ENCODE measurements around the gene PDIA5. TPM values are rescaled to one million over a fixed set of nuclear protein-coding genes. Genes with fewer than 3 reads are reported as not detected.

Gene PDIA5
- total RNA-seq, 1 experiment from 2014 or later, result 24.3 TPM

DNA sequence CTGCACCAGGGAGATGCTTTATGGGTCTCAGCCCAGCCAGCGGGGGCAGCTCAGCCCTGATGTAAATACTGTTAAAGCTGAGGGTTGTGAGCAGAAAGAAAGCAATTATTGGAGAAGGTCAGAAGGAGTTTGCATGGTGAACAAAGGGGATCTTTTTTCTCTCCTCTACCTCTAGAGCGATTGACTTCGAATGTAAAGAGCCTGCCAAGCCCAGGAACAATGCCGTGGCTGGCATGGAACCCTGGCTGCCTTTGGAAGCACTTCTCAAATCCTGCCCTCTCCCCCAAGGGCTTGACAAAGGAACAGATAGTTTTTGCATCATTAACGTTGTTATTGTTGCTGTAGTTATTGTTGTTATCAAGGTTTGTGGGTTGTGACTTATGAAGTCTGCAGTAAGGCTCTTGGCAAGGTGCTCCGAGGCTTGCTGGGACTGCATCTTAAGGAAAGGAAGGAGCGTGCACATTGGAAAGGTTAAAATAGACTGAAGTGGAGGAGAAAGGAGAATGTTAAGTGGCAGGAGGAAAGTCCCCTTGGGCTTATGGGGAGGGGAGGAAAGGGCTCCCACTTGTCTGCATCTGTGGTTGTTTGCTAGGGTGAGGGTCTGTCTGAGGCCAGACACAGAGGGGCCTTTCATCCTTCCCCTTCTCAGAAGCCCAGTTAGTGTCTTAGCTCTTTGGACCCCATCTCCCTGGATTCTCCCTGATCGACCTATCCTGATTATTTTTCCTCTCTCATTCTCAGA is 16.7 kb downstream of the PDIA5 start:
- TF ChIP-seq, protein P1, sequence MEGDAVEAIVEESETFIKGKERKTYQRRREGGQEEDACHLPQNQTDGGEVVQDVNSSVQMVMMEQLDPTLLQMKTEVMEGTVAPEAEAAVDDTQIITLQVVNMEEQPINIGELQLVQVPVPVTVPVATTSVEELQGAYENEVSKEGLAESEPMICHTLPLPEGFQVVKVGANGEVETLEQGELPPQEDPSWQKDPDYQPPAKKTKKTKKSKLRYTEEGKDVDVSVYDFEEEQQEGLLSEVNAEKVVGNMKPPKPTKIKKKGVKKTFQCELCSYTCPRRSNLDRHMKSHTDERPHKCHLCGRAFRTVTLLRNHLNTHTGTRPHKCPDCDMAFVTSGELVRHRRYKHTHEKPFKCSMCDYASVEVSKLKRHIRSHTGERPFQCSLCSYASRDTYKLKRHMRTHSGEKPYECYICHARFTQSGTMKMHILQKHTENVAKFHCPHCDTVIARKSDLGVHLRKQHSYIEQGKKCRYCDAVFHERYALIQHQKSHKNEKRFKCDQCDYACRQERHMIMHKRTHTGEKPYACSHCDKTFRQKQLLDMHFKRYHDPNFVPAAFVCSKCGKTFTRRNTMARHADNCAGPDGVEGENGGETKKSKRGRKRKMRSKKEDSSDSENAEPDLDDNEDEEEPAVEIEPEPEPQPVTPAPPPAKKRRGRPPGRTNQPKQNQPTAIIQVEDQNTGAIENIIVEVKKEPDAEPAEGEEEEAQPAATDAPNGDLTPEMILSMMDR (conservative IDR thresholded peaks at IDR 0.05), result no peak
- no CpG with 5 or more reads among the region's 8 CpGs for WGBS (ENCODE audit: extremely low coverage, insufficient read length, low lambda C conversion rate)
- no peaks in the 10 kb centered on the region for H3K23me2 ChIP-seq (ENCODE audit: insufficient read length, low read depth, low read length, poor library complexity, severe bottlenecking)
- Mint-ChIP-seq H3K9me3 (no peaks in the 10 kb centered on the region), H3K36me3 (ENCODE audit: insufficient read depth in 1 of 3, low read depth in 3 of 3) (no peaks in the 10 kb centered on the region), H3K4me3 (no peak overlapping the region; a peak in 1 of 5 replicates), H3K27me3 (ENCODE audit: low read depth) (no peaks in the 10 kb centered on the region; the same call in 1 of the 2 replicates), H3K27ac (peak overlapping the region in 2 of 3 experiments; percentile 33 to 80; a peak in 3 of 7 replicates), H3K4me1 (peaks cover 67 to 68% of the 10 kb centered on the region in 2 experiments)
- no peak overlapping the region for H3K9ac ChIP-seq (ENCODE audit: extremely low read depth, insufficient read length, low read length)
- H3K4me1 ChIP-seq (ENCODE audit: insufficient read depth, low read length), result peaks cover 17% of the 10 kb centered on the region
- H3K79me2 ChIP-seq (ENCODE audit: insufficient read depth, low read length), result peaks cover 16% of the 10 kb centered on the region; the same call in 1 of the 2 replicates
- H3K23ac ChIP-seq (ENCODE audit: insufficient read length, low read depth, low read length), result no peak overlapping the region
- H4K5ac ChIP-seq (ENCODE audit: insufficient read length, low read depth, low read length), result no peak overlapping the region
- no peak overlapping the region for H4K8ac ChIP-seq (replicated peaks; ENCODE audit: insufficient read length, low read depth, low read length)
- H3K27ac ChIP-seq (ENCODE audit: insufficient read length, low read depth, low read length), result no peak overlapping the region
- H3T11ph ChIP-seq (ENCODE audit: low read length), result no peak overlapping the region
- H3K18ac ChIP-seq (ENCODE audit: insufficient read length, low read depth, low read length), result no peak overlapping the region
- DNase-seq, result no peak
- H4K91ac ChIP-seq (ENCODE audit: insufficient read length, low read depth, low read length), result no peak overlapping the region
- H2BK15ac ChIP-seq (ENCODE audit: low read depth, low read length), result no peak overlapping the region
- no peak overlapping the region for H2BK5ac ChIP-seq (ENCODE audit: insufficient read length, low read length)
- H4K20me1 ChIP-seq (ENCODE audit: control insufficient read depth, insufficient read depth, insufficient read length), result peaks cover 2% of the 10 kb centered on the region
- H3K27me3 ChIP-seq (ENCODE audit: insufficient read depth, low read length), result no peaks in the 10 kb centered on the region
- H3K4ac ChIP-seq (ENCODE audit: low read depth, low read length), result no peak overlapping the region
- H2BK120ac ChIP-seq (ENCODE audit: low read depth, low read length, poor library complexity, severe bottlenecking), result no peak overlapping the region
- no peaks in the 10 kb centered on the region for H3K9me3 ChIP-seq (ENCODE audit: control insufficient read depth, low read depth, low read length)
- no peak overlapping the region for H2AFZ ChIP-seq (ENCODE audit: low read length)
- no peak overlapping the region; the same call in 1 of the 2 replicates for H3K14ac ChIP-seq (ENCODE audit: insufficient read depth, low read length)
- no peak overlapping the region for H2BK12ac ChIP-seq (ENCODE audit: insufficient read length, low read depth, low read length)
- H3K56ac ChIP-seq (ENCODE audit: insufficient read length, low read depth, low read length), result no peak overlapping the region
- H2BK20ac ChIP-seq (ENCODE audit: low read depth, low read length, poor library complexity, severe bottlenecking), result no peak overlapping the region
- no peak overlapping the region for H3K4me2 ChIP-seq (ENCODE audit: insufficient read depth, insufficient read length, low read length)
- H3K79me1 ChIP-seq (ENCODE audit: insufficient read depth, low read depth, low read length, poor library complexity, severe bottlenecking), result peaks cover 2% of the 10 kb centered on the region
- no peak overlapping the region for H2AK5ac ChIP-seq (ENCODE audit: insufficient read length, low read length)

All from H9 (cell line).